BJ (cell line): Measurements from ENCODE around the gene ARHGAP31. TPM values are rescaled to one million over a fixed set of nuclear protein-coding genes. Genes with fewer than 3 reads are reported as not detected.

Experiments
- CTCF ChIA-PET: fragments of 350-600 bp; formaldehyde crosslinking; extraction: SDS; loops from one replicate; lab custom pipeline; 2021; ENCODE audit warnings: antibody characterized with exemption, inconsistent platforms; lab: Yijun Ruan, JAX
- POLR2A ChIA-PET: fragments of 300-600 bp; sonication (Branson Sonifier 250); formaldehyde crosslinking; extraction: SDS; loops from one replicate; lab custom pipeline; 2021; ENCODE audit warnings: antibody characterized with exemption; lab: Charles Lee
- DNase-seq: peaks from one replicate; pipeline ENCODE4 v3.0.0-alpha.2; 2011; ENCODE audit warnings: low read depth
- H3K27me3 ChIP-seq: 2 replicates; pipeline ENCODE4 v1.6.0; 2011; ENCODE audit warnings: low read length; ENCODE audit not compliant: control insufficient read depth, insufficient read depth
- H3K36me3 ChIP-seq: 2 replicates; pipeline ENCODE4 v1.5.1; 2011; ENCODE audit warnings: low read length; ENCODE audit not compliant: control insufficient read depth, insufficient read depth
- H3K4me3 ChIP-seq: 2 replicates; pipeline ENCODE4 v1.5.1; 2011; ENCODE audit warnings: low read depth, mild to moderate bottlenecking, control low read depth, low read length
- polyA plus RNA-seq: library from polyadenylated mRNA; depleted of rRNA; stranded (reverse); fragments of >200 nt; gene quantifications from 2 replicates; pipeline ENCODE4 v1.2.3, GENCODE V29; 2011
- TF ChIP-seq, protein P1 (sequence below): IDR thresholded peaks from 2 replicates; pipeline ENCODE4 v1.5.1; 2011; ENCODE audit warnings: low read depth, mild to moderate bottlenecking, control low read depth, inconsistent platforms, low read length, moderate library complexity; ENCODE audit not compliant: insufficient read depth

ARHGAP31 gene
- polyA plus RNA-seq, 1 experiment = 19.4 TPM

- no peaks in the 10 kb centered on the region for H3K36me3 ChIP-seq
- H3K27me3 ChIP-seq = no peaks in the 10 kb centered on the region; the same call in 1 of the 2 replicates
- TF ChIP-seq, protein P1, sequence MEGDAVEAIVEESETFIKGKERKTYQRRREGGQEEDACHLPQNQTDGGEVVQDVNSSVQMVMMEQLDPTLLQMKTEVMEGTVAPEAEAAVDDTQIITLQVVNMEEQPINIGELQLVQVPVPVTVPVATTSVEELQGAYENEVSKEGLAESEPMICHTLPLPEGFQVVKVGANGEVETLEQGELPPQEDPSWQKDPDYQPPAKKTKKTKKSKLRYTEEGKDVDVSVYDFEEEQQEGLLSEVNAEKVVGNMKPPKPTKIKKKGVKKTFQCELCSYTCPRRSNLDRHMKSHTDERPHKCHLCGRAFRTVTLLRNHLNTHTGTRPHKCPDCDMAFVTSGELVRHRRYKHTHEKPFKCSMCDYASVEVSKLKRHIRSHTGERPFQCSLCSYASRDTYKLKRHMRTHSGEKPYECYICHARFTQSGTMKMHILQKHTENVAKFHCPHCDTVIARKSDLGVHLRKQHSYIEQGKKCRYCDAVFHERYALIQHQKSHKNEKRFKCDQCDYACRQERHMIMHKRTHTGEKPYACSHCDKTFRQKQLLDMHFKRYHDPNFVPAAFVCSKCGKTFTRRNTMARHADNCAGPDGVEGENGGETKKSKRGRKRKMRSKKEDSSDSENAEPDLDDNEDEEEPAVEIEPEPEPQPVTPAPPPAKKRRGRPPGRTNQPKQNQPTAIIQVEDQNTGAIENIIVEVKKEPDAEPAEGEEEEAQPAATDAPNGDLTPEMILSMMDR = no peak
- CTCF ChIA-PET = interaction anchor here (0.6 to 5.9 kb wide), 3 partner anchors 27 to 62 kb away, joined by 3 to 20 read pairs (median 3); no protein-coding TSS in a partner anchor
- no peak for DNase-seq
- no peak overlapping the region for H3K4me3 ChIP-seq
- POLR2A ChIA-PET = no interaction called here
Observed at GRCh38 chr3:119291062-119291700, 3.0 kb upstream of the ARHGAP31 start.

DNA sequence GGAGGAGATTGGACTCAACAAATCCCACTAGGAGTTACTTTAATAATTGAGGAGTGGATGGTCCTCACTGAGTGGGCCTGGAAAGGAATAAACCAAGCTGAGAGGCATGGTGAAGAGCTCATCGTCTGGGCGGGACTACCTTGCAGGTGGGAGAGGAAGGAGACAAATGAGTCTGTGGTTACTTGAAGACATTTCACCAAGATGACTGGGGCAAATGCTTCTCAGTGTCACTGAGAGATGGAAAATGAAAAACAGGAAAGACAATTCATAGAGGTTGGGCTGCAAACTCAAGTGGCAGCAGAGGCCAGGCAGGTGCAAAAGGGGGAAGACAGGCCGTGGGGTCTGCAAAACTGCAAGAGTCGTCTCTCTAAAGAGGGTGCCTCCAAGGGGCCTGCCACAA lies 1.5 kb upstream of the ARHGAP31 start:
- CTCF ChIA-PET = interaction anchor here (0.6 to 5.9 kb wide), 2 partner anchors 17 to 60 kb away, joined by 3 to 20 read pairs; no protein-coding TSS in a partner anchor
- H3K36me3 ChIP-seq = no peaks in the 10 kb centered on the region

DNA sequence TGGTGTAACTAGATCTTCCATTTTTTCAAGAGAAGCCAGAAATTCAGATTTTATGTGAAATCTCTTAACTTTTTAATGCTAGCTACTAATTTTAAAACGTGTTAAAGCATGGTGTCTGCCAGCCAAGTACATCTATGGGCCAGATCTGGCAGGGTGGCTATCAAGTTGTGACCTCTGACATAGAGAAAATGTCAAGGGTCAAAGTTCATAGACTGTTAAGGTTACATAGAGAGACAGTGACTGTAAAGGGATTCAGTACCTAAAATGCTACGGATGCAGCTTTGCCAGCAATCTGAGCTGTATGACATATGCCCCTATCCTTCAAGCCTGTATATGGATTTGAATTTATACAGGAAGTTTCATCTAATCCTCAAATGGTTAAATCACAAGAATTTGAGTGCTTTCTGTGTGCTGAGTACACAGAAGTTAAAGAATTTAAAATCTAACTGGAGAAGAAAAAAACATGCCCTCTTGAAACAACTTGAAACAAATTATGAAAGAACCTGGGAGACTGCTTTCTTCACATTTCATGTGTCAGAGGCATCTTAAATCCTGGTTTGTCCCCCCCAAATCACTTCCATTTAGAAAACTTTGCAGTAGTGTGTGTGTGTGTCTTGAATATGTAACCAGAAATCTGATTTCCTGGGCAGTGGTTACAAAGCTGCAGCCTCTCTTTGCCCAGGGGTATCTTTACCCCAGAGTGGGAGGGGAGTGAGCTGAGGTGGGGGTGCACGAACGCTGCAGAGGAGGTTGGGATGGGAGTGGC lies 895 bp upstream of the ARHGAP31 start:
- H3K4me3 ChIP-seq = peak overlapping the region; percentile 64
- ChIA-PET POLR2A (no interaction called here), CTCF (interaction anchor here (0.6 to 5.9 kb wide), 3 partner anchors 59 to 148 kb away, joined by 3 to 20 read pairs (median 3); partner anchors contain the start of gene TEX55)
- TF ChIP-seq, protein P1 = no peak
- no peak for DNase-seq
- H3K36me3 ChIP-seq = no peaks in the 10 kb centered on the region
- H3K27me3 ChIP-seq = no peaks in the 10 kb centered on the region; the same call in 1 of the 2 replicates

More for the DNA sequence above, 1.5 kb upstream of the ARHGAP31 start:
- TF ChIP-seq, protein P1 = no peak
- POLR2A ChIA-PET = no interaction called here
- no peak overlapping the region for H3K4me3 ChIP-seq
- no peak for DNase-seq
- H3K27me3 ChIP-seq = no peaks in the 10 kb centered on the region; the same call in 1 of the 2 replicates

DNA sequence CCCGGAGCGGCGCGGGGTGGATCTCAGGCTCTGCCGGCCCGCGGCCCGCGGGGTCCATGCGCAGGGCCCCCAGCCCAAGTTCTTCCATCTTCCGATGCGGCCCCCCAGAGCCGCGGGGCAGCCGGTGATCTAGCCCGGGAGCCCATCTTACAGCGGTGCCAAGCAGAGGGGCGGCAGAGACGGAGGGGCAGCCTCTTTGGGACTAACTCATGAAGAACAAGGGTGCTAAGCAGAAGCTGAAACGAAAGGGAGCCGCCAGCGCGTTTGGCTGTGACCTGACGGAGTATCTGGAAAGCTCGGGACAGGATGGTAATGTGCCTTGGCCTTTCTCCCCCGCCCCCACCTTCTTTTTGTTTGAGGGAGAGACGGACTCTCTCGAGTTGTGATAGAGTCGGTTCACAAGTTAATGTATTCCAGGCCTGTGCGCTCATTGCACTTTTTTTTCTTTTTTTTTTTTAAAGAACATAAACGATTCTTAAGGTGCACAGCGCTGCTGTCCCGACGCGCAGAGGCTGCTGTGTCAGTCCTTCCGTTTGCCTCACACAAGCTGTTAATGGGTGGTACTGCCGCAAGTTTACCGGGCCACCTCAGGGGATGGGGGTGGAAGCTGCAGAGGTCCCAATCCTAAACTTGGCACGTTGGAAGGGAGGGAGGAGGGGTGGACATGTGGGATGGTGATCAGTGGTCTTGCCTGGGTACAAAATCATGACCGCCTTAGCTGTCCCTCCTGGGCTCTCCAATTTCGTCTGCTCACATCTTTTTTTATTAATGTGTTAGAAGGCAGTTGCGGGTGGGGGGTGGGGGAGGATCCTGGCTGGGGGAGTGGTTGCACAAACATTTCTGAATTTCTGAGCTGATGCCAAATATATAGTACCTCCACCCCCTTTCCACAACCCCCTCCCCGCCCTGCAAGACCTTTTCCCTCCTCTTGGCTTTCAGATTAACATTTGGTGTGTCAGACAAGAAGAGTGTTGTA lies 801 bp downstream of the ARHGAP31 start:
- ChIA-PET CTCF (interaction anchor here (1.1 to 5.9 kb wide), 5 partner anchors 10 to 58 kb away, joined by 3 to 20 read pairs (median 5); no protein-coding TSS in a partner anchor), POLR2A (interaction anchor here (0.6 kb wide), 2 partner anchors 16 to 67 kb away, joined by 3 to 4 read pairs; no protein-coding TSS in a partner anchor)
- DNase-seq = no peak
- H3K4me3 ChIP-seq = peak overlapping the region; percentile 64
- TF ChIP-seq, protein P1 = no peak
- H3K36me3 ChIP-seq = no peaks in the 10 kb centered on the region
- H3K27me3 ChIP-seq = no peaks in the 10 kb centered on the region
